ENCODE measurements around the gene NPW.

- TF ChIP-seq CTCF (IDR thresholded peaks at IDR 0.05) (no peak), ZFX (IDR thresholded peaks at IDR 0.05; ENCODE audit: borderline replicate concordance) (no peak)
These were observed 39.4 kb upstream of the NPW start for GRCh38 chr16:1980030-1980769.
